ENCODE data around the gene PPP1R9A. TPM values are rescaled to one million over a fixed set of nuclear protein-coding genes. Genes with fewer than 3 reads are reported as not detected.

Gene PPP1R9A
- total and polyA plus RNA-seq, 2 donors, result 1.4 to 2.2 TPM

DNA sequence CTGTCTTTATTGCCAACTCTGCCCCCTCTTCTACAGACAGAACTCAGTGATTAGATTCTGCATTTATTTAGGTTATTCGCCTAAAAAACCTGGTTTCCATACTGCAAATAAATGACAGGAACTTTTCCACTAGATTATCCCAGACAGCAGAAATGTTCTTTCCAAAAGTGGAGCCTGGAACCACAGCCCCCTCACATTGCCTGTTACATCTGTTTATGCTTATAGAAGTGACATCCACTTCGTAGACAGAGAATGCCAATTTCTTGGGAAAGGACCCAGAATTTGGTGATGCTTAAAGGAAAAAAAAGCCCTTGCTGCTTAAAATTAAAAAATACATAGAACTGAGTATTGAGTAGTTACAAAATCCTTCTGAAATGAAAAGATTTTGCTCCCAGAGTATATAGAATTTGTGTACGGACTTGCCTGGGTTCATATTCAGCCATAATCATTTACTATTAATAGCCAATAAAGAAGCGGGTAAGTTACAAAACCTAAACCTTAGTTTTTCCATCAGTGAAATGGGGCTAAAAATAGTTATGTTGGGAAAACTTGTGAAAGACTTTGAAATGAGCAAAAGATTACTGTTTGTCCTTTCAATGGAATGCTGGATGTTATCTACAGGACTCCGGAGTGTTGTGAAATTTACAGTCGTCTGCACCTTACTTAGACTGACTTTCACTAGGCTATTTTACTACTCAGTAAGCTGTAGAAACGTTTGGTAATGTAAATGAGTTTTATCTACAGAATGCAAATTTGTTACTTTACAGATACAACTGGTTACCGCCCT is 1.1 kb upstream of the PPP1R9A start:
- no peak for DNase-seq (ENCODE audit: low read depth in 6 of 9, low spot score in 9 of 9)
- H3K27ac ChIP-seq (ENCODE audit: low read depth in 1 of 2, low read length in 1 of 2), result no peak overlapping the region
- no peak overlapping the region for H3K4me3 ChIP-seq (ENCODE audit: low read length in 2 of 2)
- H3K27me3 ChIP-seq (ENCODE audit: control insufficient read depth in 2 of 2, insufficient read depth in 1 of 2, low read length in 1 of 2), result peaks cover 25 to 35% of the 10 kb centered on the region in 2 donors
- 92% methylated on average over 8 of the region's 8 CpGs for WGBS
- H3K4me1 ChIP-seq (ENCODE audit: control insufficient read depth in 2 of 2, insufficient read depth in 2 of 2, low read length in 2 of 2), result peaks cover 0 to 4% of the 10 kb centered on the region in 2 donors
- no peaks in the 10 kb centered on the region for H3K9me3 ChIP-seq (ENCODE audit: control insufficient read depth in 2 of 2, insufficient read depth in 1 of 2, low read length in 1 of 2)
- H3K36me3 ChIP-seq (ENCODE audit: control insufficient read depth in 2 of 2, insufficient read depth in 2 of 2, low read length in 1 of 2), result no peaks in the 10 kb centered on the region

GRCh38 chr7:94907811-94908322 is 473 bp downstream of the PPP1R9A start:
- peaks cover 0 to 4% of the 10 kb centered on the region in 2 donors for H3K4me1 ChIP-seq (ENCODE audit: control insufficient read depth in 2 of 2, insufficient read depth in 2 of 2, low read length in 2 of 2)
- peaks cover 25 to 35% of the 10 kb centered on the region in 2 donors for H3K27me3 ChIP-seq (ENCODE audit: control insufficient read depth in 2 of 2, insufficient read depth in 1 of 2, low read length in 1 of 2)
- no peaks in the 10 kb centered on the region for H3K36me3 ChIP-seq (ENCODE audit: control insufficient read depth in 2 of 2, insufficient read depth in 2 of 2, low read length in 1 of 2)
- WGBS, result 1% methylated on average over 65 of the region's 65 CpGs
- no peaks in the 10 kb centered on the region for H3K9me3 ChIP-seq (ENCODE audit: control insufficient read depth in 2 of 2, insufficient read depth in 1 of 2, low read length in 1 of 2)
- H3K4me3 ChIP-seq (ENCODE audit: low read length in 2 of 2), result peak overlapping the region; percentile 26 to 36
- peak in 1 of 9 donors; percentile 12 for DNase-seq (ENCODE audit: low read depth in 6 of 9, low spot score in 9 of 9)
- no peak overlapping the region for H3K27ac ChIP-seq (ENCODE audit: low read depth in 1 of 2, low read length in 1 of 2)

DNA sequence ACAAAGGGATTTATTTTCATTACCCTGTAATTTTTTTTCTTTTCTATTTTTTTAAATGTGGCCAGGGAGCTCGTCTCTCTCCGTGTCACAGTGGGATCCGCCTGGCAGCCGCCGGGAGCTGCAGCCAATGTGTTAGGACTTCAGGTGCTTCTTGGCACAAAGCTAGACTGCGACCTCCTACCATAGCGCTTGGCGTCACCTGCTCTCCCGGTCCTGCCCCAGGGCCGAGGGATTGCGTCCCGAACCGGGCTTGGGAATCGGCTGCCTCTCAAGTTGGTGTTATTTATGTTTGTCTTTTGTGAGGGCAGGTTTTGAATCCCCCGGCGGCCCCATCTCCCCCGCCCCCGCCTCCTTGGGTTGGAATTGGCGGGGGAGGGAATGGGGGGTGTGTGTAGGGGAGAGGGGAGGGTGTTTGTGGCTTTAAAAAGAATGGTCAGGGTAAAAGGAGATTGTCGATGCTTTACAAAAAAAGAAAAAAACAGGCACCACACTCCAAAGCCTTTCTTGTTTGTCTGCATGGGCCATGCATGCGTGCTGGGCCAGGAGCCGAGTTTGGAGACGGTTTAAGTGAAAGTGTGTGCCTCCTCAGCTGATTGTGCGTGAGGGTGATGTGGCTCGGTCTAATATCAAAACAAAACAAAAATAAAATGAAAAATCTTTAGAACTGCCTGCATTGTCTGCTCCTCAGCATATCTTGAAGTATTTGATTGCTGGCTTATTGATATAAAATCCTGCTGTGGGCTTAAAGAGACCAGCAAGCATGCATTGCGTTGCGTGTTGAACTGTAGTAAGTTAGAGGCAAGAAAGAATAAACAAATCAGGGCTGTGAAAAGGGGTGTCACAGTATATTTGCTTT is 1.2 kb downstream of the PPP1R9A start:
- Histone ChIP-seq H3K27me3 (ENCODE audit: control insufficient read depth in 2 of 2, insufficient read depth in 1 of 2, low read length in 1 of 2) (peaks cover 25 to 35% of the 10 kb centered on the region in 2 donors), H3K27ac (ENCODE audit: low read depth in 1 of 2, low read length in 1 of 2) (no peak overlapping the region), H3K36me3 (ENCODE audit: control insufficient read depth in 2 of 2, insufficient read depth in 2 of 2, low read length in 1 of 2) (no peaks in the 10 kb centered on the region), H3K9me3 (ENCODE audit: control insufficient read depth in 2 of 2, insufficient read depth in 1 of 2, low read length in 1 of 2) (no peaks in the 10 kb centered on the region), H3K4me3 (ENCODE audit: low read length in 2 of 2) (peak overlapping the region; percentile 26 to 36), H3K4me1 (ENCODE audit: control insufficient read depth in 2 of 2, insufficient read depth in 2 of 2, low read length in 2 of 2) (peaks cover 0 to 4% of the 10 kb centered on the region in 2 donors)
- peak in 2 of 9 donors; percentile 1 to 3 for DNase-seq (ENCODE audit: low read depth in 6 of 9, low spot score in 9 of 9)
- 10% methylated on average over 27 of the region's 27 CpGs for WGBS

DNA sequence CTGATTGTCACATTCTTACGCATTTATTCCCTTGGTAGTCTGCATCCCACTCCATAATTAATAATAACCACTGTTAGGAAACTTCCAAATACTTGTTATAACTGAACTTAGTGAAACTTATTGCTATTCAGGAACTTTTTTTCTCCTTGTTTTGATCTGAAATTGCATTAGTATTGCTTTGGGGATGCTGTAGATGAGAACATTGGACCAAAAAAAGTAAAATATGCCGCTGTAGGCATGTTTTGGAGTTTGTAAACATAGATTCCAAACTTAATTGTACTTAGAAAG is 1.7 kb downstream of the PPP1R9A start:
- Histone ChIP-seq H3K27ac (ENCODE audit: low read depth in 1 of 2, low read length in 1 of 2) (no peak overlapping the region), H3K4me3 (ENCODE audit: low read length in 2 of 2) (no peak overlapping the region), H3K4me1 (ENCODE audit: control insufficient read depth in 2 of 2, insufficient read depth in 2 of 2, low read length in 2 of 2) (peaks cover 0 to 4% of the 10 kb centered on the region in 2 donors), H3K27me3 (ENCODE audit: control insufficient read depth in 2 of 2, insufficient read depth in 1 of 2, low read length in 1 of 2) (peaks cover 25 to 35% of the 10 kb centered on the region in 2 donors), H3K36me3 (ENCODE audit: control insufficient read depth in 2 of 2, insufficient read depth in 2 of 2, low read length in 1 of 2) (no peaks in the 10 kb centered on the region), H3K9me3 (ENCODE audit: control insufficient read depth in 2 of 2, insufficient read depth in 1 of 2, low read length in 1 of 2) (no peaks in the 10 kb centered on the region)
- no peak for DNase-seq (ENCODE audit: low read depth in 6 of 9, low spot score in 9 of 9)
- 93% methylated on average over 2 of the region's 2 CpGs for WGBS

DNA sequence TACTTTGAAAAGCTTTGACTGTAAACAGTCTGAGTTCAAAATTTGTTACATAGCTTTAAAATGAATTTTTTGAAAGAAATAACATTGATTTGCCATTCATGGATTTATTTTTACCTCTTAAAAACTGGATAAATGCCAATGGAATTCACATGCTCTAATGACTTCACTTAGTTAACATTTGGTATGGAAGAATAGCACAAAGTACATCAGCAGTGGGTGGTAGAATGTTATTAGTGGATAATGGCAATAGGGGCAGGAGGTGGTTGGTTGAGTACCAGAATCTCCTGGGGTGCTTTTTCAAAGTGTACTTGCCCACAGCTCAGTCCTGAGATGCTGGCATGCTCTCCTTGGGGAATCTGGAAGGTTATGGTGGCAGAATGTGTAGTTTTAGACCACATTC is 4.7 kb downstream of the PPP1R9A start:
- no peak for DNase-seq (ENCODE audit: low read depth in 6 of 9, low spot score in 9 of 9)
- H3K4me3 ChIP-seq (ENCODE audit: low read length in 2 of 2), result no peak overlapping the region
- H3K9me3 ChIP-seq (ENCODE audit: control insufficient read depth in 2 of 2, insufficient read depth in 1 of 2, low read length in 1 of 2), result no peaks in the 10 kb centered on the region
- H3K27me3 ChIP-seq (ENCODE audit: control insufficient read depth in 2 of 2, insufficient read depth in 1 of 2, low read length in 1 of 2), result peaks cover 24 to 29% of the 10 kb centered on the region in 2 donors
- H3K36me3 ChIP-seq (ENCODE audit: control insufficient read depth in 2 of 2, insufficient read depth in 2 of 2, low read length in 1 of 2), result no peaks in the 10 kb centered on the region
- peaks cover 0 to 4% of the 10 kb centered on the region in 2 donors for H3K4me1 ChIP-seq (ENCODE audit: control insufficient read depth in 2 of 2, insufficient read depth in 2 of 2, low read length in 2 of 2)
- H3K27ac ChIP-seq (ENCODE audit: low read depth in 1 of 2, low read length in 1 of 2), result no peak overlapping the region

DNA sequence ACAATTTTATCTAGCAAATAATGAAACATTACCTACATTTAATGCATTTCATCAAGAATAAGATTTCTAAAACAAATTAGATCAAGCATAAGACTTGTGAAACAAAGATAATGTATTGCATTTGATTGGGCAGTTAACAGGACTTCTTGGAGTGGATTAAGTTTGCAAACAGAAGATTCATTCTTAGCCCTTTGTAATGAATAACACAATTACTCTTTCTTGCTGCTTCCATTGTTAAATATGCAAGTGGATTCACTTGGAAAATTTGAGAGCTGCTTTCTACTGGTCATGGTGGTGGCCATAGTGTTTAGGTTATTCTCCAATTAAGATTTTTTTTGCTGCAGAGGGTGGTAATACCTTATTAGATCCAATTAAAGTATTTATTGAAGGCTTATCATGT is 6.0 kb downstream of the PPP1R9A start:
- DNase-seq (ENCODE audit: low read depth in 6 of 9, low spot score in 9 of 9), result no peak
- H3K4me1 ChIP-seq (ENCODE audit: control insufficient read depth in 2 of 2, insufficient read depth in 2 of 2, low read length in 2 of 2), result no peaks in the 10 kb centered on the region

GRCh38 chr7:94921911-94922310 is 14.5 kb downstream of the PPP1R9A start:
- H3K27ac ChIP-seq (ENCODE audit: low read depth in 1 of 2, low read length in 1 of 2), result no peak overlapping the region
- H3K9me3 ChIP-seq (ENCODE audit: control insufficient read depth in 2 of 2, insufficient read depth in 1 of 2, low read length in 1 of 2), result no peaks in the 10 kb centered on the region
- H3K27me3 ChIP-seq (ENCODE audit: control insufficient read depth in 2 of 2, insufficient read depth in 1 of 2, low read length in 1 of 2), result no peaks in the 10 kb centered on the region
- H3K36me3 ChIP-seq (ENCODE audit: control insufficient read depth in 2 of 2, insufficient read depth in 2 of 2, low read length in 1 of 2), result no peaks in the 10 kb centered on the region
- WGBS, result 96% methylated on average over 4 of the region's 4 CpGs
- no peaks in the 10 kb centered on the region for H3K4me1 ChIP-seq (ENCODE audit: control insufficient read depth in 2 of 2, insufficient read depth in 2 of 2, low read length in 2 of 2)
- H3K4me3 ChIP-seq (ENCODE audit: low read length in 2 of 2), result no peak overlapping the region
- no peak for DNase-seq (ENCODE audit: low read depth in 6 of 9, low spot score in 9 of 9)

More for the DNA sequence above, 6.0 kb downstream of the PPP1R9A start:
- Histone ChIP-seq H3K36me3 (ENCODE audit: control insufficient read depth in 2 of 2, insufficient read depth in 2 of 2, low read length in 1 of 2) (no peaks in the 10 kb centered on the region), H3K27me3 (ENCODE audit: control insufficient read depth in 2 of 2, insufficient read depth in 1 of 2, low read length in 1 of 2) (peaks cover 11 to 18% of the 10 kb centered on the region in 2 donors), H3K9me3 (ENCODE audit: control insufficient read depth in 2 of 2, insufficient read depth in 1 of 2, low read length in 1 of 2) (no peaks in the 10 kb centered on the region), H3K4me3 (ENCODE audit: low read length in 2 of 2) (no peak overlapping the region), H3K27ac (ENCODE audit: low read depth in 1 of 2, low read length in 1 of 2) (no peak overlapping the region)

GRCh38 chr7:94922457-94922856 is 15.1 kb downstream of the PPP1R9A start:
- Histone ChIP-seq H3K4me1 (ENCODE audit: control insufficient read depth in 2 of 2, insufficient read depth in 2 of 2, low read length in 2 of 2) (no peaks in the 10 kb centered on the region), H3K27ac (ENCODE audit: low read depth in 1 of 2, low read length in 1 of 2) (no peak overlapping the region), H3K4me3 (ENCODE audit: low read length in 2 of 2) (no peak overlapping the region), H3K27me3 (ENCODE audit: control insufficient read depth in 2 of 2, insufficient read depth in 1 of 2, low read length in 1 of 2) (no peaks in the 10 kb centered on the region), H3K9me3 (ENCODE audit: control insufficient read depth in 2 of 2, insufficient read depth in 1 of 2, low read length in 1 of 2) (no peaks in the 10 kb centered on the region), H3K36me3 (ENCODE audit: control insufficient read depth in 2 of 2, insufficient read depth in 2 of 2, low read length in 1 of 2) (no peaks in the 10 kb centered on the region)
- no peak for DNase-seq (ENCODE audit: low read depth in 6 of 9, low spot score in 9 of 9)
- WGBS, result 95% methylated on average over 1 of the region's 1 CpG

GRCh38 chr7:94923412-94923811 is 16.0 kb downstream of the PPP1R9A start:
- no peaks in the 10 kb centered on the region for H3K4me1 ChIP-seq (ENCODE audit: control insufficient read depth in 2 of 2, insufficient read depth in 2 of 2, low read length in 2 of 2)
- H3K4me3 ChIP-seq (ENCODE audit: low read length in 2 of 2), result no peak overlapping the region
- no peak for DNase-seq (ENCODE audit: low read depth in 6 of 9, low spot score in 9 of 9)
- no peaks in the 10 kb centered on the region for H3K27me3 ChIP-seq (ENCODE audit: control insufficient read depth in 2 of 2, insufficient read depth in 1 of 2, low read length in 1 of 2)
- no peaks in the 10 kb centered on the region for H3K36me3 ChIP-seq (ENCODE audit: control insufficient read depth in 2 of 2, insufficient read depth in 2 of 2, low read length in 1 of 2)
- no peaks in the 10 kb centered on the region for H3K9me3 ChIP-seq (ENCODE audit: control insufficient read depth in 2 of 2, insufficient read depth in 1 of 2, low read length in 1 of 2)
- H3K27ac ChIP-seq (ENCODE audit: low read depth in 1 of 2, low read length in 1 of 2), result no peak overlapping the region

Measured in thymus (tissue), 11 donors.